HCT116 (cell line): Measurements from ENCODE around the gene CASP10. TPM values are rescaled to one million over a fixed set of nuclear protein-coding genes. Genes with fewer than 3 reads are reported as not detected.
"Not testable (repeated sequence)": the region's sequence is repeated elsewhere in the genome, so short reads cannot be mapped to it uniquely, and the experiment has no call there.

Experiments
- ATAC-seq: fragments of 200-7000 bp; cut with Tn5 transposase; 2 replicates; pipeline ENCODE4 v1.9.1; 2020; ENCODE audit warnings: mild to moderate bottlenecking, moderate library complexity
- BruUV-seq: library from RNA; stranded (reverse); fragments of 400-500 nt; replicated peaks from 2 replicates; lab custom pipeline; 2021; lab: Mats Ljungman, UMichigan
- CTCF ChIA-PET: fragments of 300-600 bp; sonication (Branson Sonifier 250); formaldehyde crosslinking; loops from one replicate; lab custom pipeline; 2021; ENCODE audit warnings: antibody characterized with exemption; lab: Charles Lee
- POLR2A ChIA-PET: fragments of 300-600, 350-600 bp; sonication (Branson Sonifier 250); formaldehyde crosslinking; loops from one replicate; lab custom pipeline; 2021; ENCODE audit warnings: antibody characterized with exemption; lab: Charles Lee
- RAD21 ChIA-PET, 2 experiments: fragments of 300-600 bp; sonication (Branson Sonifier 250); formaldehyde crosslinking; loops; one replicate each; lab custom pipeline; 2023; ENCODE audit warnings: low total read pairs in 2 of 2; ENCODE audit not compliant: uncharacterized antibody in 2 of 2, unreplicated experiment in 2 of 2, low non-redundant PET in 1 of 2; lab: Charles Lee
- DNase-seq: peaks from one replicate; pipeline ENCODE4 v3.0.0-alpha.2; 2010; ENCODE audit warnings: low read depth, low spot score
- H2AFZ ChIP-seq: fragments of 200-600 bp; shearing (Covaris generic), sonication (generic); 2 replicates; pipeline ENCODE4 v1.6.1; 2017; ENCODE audit warnings: low read depth, mixed run types, mixed read lengths, antibody characterized with exemption, low read length; ENCODE audit not compliant: poor library complexity, severe bottlenecking
- H3K27ac ChIP-seq: 2 replicates; pipeline ENCODE4 v1.5.1; 2012; ENCODE audit warnings: low read depth, low read length
- H3K27me3 ChIP-seq: fragments of 200-600 bp; sonication (generic); 2 replicates; pipeline ENCODE4 v1.6.1; 2016; ENCODE audit warnings: mixed run types, low read length, mixed read lengths; ENCODE audit not compliant: insufficient read depth
- H3K36me3 ChIP-seq, 2 experiments: fragments of 200-500 bp in 1 of 2; fragments of 200-600 bp in 1 of 2; sonication (Bioruptor generic) in 1 of 2; sonication (generic) in 1 of 2; 2 replicates each; pipeline versions ENCODE4 v1.5.1 to v1.6.1; 2014 to 2016; ENCODE audit warnings: low read length in 2 of 2, inconsistent platforms in 1 of 2, mixed read lengths in 1 of 2, mixed run types in 1 of 2; ENCODE audit not compliant: insufficient read depth in 2 of 2, control insufficient read depth in 1 of 2
- H3K4me1 ChIP-seq, 2 experiments: fragments of 200-600 bp in 1 of 2; sonication (generic) in 1 of 2; 2 replicates each; pipeline versions ENCODE4 v1.5.1 to v1.6.1; 2012 to 2017; ENCODE audit warnings: low read length in 2 of 2, inconsistent platforms in 1 of 2, mild to moderate bottlenecking in 1 of 2, mixed read lengths in 1 of 2, mixed run types in 1 of 2, moderate library complexity in 1 of 2; ENCODE audit not compliant: insufficient read depth in 2 of 2, control insufficient read depth in 1 of 2
- H3K4me2 ChIP-seq: fragments of 200-600 bp; sonication (generic); 2 replicates; pipeline ENCODE4 v1.6.1; 2017; ENCODE audit warnings: mixed run types, low read length, mixed read lengths
- H3K4me3 ChIP-seq, 2 experiments: fragments of 200-600 bp in 1 of 2; sonication (generic) in 1 of 2; replicated peaks in 1 of 2; 2 replicates each; pipeline ENCODE4 v1.5.1; 2011 to 2016; ENCODE audit warnings: low read length in 2 of 2, control low read depth in 1 of 2, low read depth in 1 of 2, mild to moderate bottlenecking in 1 of 2, mixed read lengths in 1 of 2, mixed run types in 1 of 2
- H3K79me2 ChIP-seq: fragments of 200-600 bp; sonication (generic); 2 replicates; pipeline ENCODE4 v1.6.1; 2017; ENCODE audit warnings: mild to moderate bottlenecking, mixed run types, low read length, moderate library complexity, mixed read lengths; ENCODE audit not compliant: insufficient read depth
- H3K9ac ChIP-seq: fragments of 200-600 bp; sonication (generic); 2 replicates; pipeline ENCODE4 v1.6.1; 2016; ENCODE audit warnings: low read length, mixed read lengths
- H3K9me2 ChIP-seq: fragments of 200-600 bp; sonication (generic), shearing (Covaris generic); 2 replicates; pipeline ENCODE4 v1.6.1; 2017; ENCODE audit warnings: mixed run types, mild to moderate bottlenecking, moderate library complexity; ENCODE audit not compliant: insufficient read depth
- H3K9me3 ChIP-seq, 2 experiments: fragments of 200-500 bp in 1 of 2; fragments of 200-600 bp in 1 of 2; sonication (Bioruptor generic) in 1 of 2; sonication (generic) in 1 of 2; 2 replicates each; pipeline ENCODE4 v1.6.1; 2014 to 2017; ENCODE audit warnings: low read length in 2 of 2, mixed read lengths in 2 of 2, inconsistent platforms in 1 of 2, low read depth in 1 of 2, mild to moderate bottlenecking in 1 of 2, mixed run types in 1 of 2, moderate library complexity in 1 of 2; ENCODE audit not compliant: control insufficient read depth in 1 of 2, insufficient read depth in 1 of 2
- H4K20me1 ChIP-seq: fragments of 200-600 bp; sonication (generic), shearing (Covaris generic); 2 replicates; pipeline ENCODE4 v1.6.1; 2017; ENCODE audit warnings: mixed run types, mild to moderate bottlenecking, moderate library complexity; ENCODE audit not compliant: insufficient read depth
- JUND ChIP-seq: IDR thresholded peaks from 2 replicates; pipeline ENCODE4 v1.6.1; 2012
- POLR2A ChIP-seq: IDR thresholded peaks from 2 replicates; pipeline ENCODE4 v1.7.0; 2011; ENCODE audit warnings: borderline replicate concordance; ENCODE audit not compliant: insufficient read depth, insufficient read length; ENCODE audit errors: extremely low read depth
- SRF ChIP-seq: IDR thresholded peaks from 2 replicates; pipeline ENCODE4 v1.6.1; 2012; ENCODE audit warnings: low read depth
- TCF7L2 ChIP-seq: IDR thresholded peaks from 2 replicates; pipeline ENCODE4 v1.7.0; 2011; ENCODE audit warnings: borderline replicate concordance, inconsistent platforms; ENCODE audit not compliant: insufficient read depth, insufficient read length; ENCODE audit errors: extremely low read depth
- ZFX ChIP-seq: fragments of 450-650 bp; IDR thresholded peaks from 2 replicates; pipeline ENCODE4 v1.6.1; 2017
- ZNF274 ChIP-seq: fragments of 200-500 bp; sonication (Bioruptor generic); IDR thresholded peaks from 2 replicates; pipeline ENCODE4 v1.6.1; 2014; ENCODE audit warnings: mild to moderate bottlenecking, low read depth, low read length, inconsistent platforms
- intact Hi-C: fragments of 100-400 bp; cut with micrococcal nuclease; formaldehyde crosslinking; loops from 2 replicates; pipeline ENCODE4 v1.10.0; 2022
- total RNA-seq: library from RNA; stranded (reverse); gene quantifications from one replicate; pipeline ENCODE4 v1.2.1, GENCODE V29; 2021; ENCODE audit not compliant: unreplicated experiment
- TF ChIP-seq, protein P1 (sequence below): IDR thresholded peaks from 2 replicates; pipeline ENCODE4 v1.6.1; 2011; ENCODE audit warnings: mild to moderate bottlenecking, low read length, moderate library complexity; ENCODE audit not compliant: insufficient replicate concordance; ENCODE audit errors: extremely low read depth
- TF ChIP-seq, protein P2 (sequence below): IDR thresholded peaks from 2 replicates; pipeline ENCODE4 v1.6.1; 2012; ENCODE audit warnings: low read depth

Gene CASP10
- total RNA-seq, 1 experiment from 2014 or later = 2.6 TPM

- Histone ChIP-seq H3K4me1 (peaks cover 0 to 10% of the 10 kb centered on the region in 2 experiments; a peak in 1 of 4 replicates), H3K9ac (no peak overlapping the region), H3K36me3 (peaks cover 0 to 33% of the 10 kb centered on the region in 2 experiments; a peak in 2 of 4 replicates), H3K9me2 (no peaks in the 10 kb centered on the region), H3K79me2 (peaks cover under 1% of the 10 kb centered on the region; the same call in 1 of the 2 replicates), H4K20me1 (no peaks in the 10 kb centered on the region), H3K9me3 (no peaks in the 10 kb centered on the region), H2AFZ (no peak overlapping the region), H3K4me2 (no peak overlapping the region), H3K4me3 (no peak overlapping the region), H3K27ac (no peak overlapping the region), H3K27me3 (no peaks in the 10 kb centered on the region)
- ChIA-PET CTCF (no interaction called here), RAD21 (no interaction called here), POLR2A (no interaction called here)
- no peak for DNase-seq
- TF ChIP-seq POLR2A (no peak), TCF7L2 (no peak), SRF (no peak), ZNF274 (no peak), ZFX (no peak), JUND (no peak)
- TF ChIP-seq, protein P1, sequence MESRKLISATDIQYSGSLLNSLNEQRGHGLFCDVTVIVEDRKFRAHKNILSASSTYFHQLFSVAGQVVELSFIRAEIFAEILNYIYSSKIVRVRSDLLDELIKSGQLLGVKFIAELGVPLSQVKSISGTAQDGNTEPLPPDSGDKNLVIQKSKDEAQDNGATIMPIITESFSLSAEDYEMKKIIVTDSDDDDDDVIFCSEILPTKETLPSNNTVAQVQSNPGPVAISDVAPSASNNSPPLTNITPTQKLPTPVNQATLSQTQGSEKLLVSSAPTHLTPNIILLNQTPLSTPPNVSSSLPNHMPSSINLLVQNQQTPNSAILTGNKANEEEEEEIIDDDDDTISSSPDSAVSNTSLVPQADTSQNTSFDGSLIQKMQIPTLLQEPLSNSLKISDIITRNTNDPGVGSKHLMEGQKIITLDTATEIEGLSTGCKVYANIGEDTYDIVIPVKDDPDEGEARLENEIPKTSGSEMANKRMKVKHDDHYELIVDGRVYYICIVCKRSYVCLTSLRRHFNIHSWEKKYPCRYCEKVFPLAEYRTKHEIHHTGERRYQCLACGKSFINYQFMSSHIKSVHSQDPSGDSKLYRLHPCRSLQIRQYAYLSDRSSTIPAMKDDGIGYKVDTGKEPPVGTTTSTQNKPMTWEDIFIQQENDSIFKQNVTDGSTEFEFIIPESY = no peak
- TF ChIP-seq, protein P2, sequence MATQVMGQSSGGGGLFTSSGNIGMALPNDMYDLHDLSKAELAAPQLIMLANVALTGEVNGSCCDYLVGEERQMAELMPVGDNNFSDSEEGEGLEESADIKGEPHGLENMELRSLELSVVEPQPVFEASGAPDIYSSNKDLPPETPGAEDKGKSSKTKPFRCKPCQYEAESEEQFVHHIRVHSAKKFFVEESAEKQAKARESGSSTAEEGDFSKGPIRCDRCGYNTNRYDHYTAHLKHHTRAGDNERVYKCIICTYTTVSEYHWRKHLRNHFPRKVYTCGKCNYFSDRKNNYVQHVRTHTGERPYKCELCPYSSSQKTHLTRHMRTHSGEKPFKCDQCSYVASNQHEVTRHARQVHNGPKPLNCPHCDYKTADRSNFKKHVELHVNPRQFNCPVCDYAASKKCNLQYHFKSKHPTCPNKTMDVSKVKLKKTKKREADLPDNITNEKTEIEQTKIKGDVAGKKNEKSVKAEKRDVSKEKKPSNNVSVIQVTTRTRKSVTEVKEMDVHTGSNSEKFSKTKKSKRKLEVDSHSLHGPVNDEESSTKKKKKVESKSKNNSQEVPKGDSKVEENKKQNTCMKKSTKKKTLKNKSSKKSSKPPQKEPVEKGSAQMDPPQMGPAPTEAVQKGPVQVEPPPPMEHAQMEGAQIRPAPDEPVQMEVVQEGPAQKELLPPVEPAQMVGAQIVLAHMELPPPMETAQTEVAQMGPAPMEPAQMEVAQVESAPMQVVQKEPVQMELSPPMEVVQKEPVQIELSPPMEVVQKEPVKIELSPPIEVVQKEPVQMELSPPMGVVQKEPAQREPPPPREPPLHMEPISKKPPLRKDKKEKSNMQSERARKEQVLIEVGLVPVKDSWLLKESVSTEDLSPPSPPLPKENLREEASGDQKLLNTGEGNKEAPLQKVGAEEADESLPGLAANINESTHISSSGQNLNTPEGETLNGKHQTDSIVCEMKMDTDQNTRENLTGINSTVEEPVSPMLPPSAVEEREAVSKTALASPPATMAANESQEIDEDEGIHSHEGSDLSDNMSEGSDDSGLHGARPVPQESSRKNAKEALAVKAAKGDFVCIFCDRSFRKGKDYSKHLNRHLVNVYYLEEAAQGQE = no peak
- no peak for ATAC-seq
- intact Hi-C loops = no loop called here
- BruUV-seq = no TSS peak
Observed at GRCh38 chr2:201138401-201138970, 44.5 kb upstream of the CASP10 start.

DNA sequence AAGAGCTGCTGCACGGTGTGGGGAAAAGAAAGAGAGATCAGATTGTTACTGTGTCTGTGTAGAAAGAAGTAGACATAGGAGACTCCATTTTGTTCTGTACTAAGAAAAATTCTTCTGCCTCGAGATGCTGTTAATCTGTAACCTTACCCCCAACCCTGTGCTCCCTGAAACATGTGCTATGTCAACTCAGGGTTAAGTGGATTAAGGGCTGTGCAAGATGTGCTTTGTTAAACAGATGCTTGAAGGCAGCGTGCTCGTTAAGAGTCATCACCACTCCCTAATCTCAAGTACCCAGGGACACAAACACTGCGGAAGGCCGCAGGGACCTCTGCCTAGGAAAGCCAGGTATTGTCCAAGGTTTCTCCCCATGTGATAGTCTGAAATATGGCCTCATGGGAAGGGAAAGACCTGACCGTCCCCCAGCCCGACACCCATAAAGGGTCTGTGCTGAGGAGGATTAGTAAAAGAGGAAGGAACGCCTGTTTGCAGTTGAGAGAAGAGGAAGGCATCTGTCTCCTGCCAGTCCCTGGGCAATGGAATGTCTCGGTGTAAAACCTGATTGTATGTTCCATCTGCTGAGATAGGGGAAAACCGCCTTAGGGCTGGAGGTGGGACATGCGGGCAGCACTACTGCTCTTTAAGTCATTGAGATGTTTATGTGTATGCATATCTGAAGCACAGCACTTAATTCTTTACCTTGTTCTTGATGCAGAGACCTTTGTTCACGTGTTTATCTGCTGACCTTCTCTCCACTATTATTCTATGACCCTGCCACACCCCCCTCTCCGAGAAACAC, 43.8 kb upstream of the CASP10 start:
- Histone ChIP-seq H3K36me3 (peaks cover 0 to 33% of the 10 kb centered on the region in 2 experiments; a peak in 2 of 4 replicates), H3K4me1 (peaks cover 0 to 12% of the 10 kb centered on the region in 2 experiments; a peak in 1 of 4 replicates)
- ATAC-seq, H3K79me2 ChIP-seq, H2AFZ ChIP-seq, POLR2A ChIA-PET, H3K9ac ChIP-seq, DNase-seq, H3K9me3 ChIP-seq, H3K4me3 ChIP-seq, intact Hi-C loops, BruUV-seq, H3K27ac ChIP-seq, CTCF ChIA-PET, H3K9me2 ChIP-seq, H3K27me3 ChIP-seq, H4K20me1 ChIP-seq, RAD21 ChIA-PET, H3K4me2 ChIP-seq: not testable (repeated sequence)
